AG08395 (cell line): ENCODE measurements around the gene MERTK.
"Not testable (repeated sequence)": the region's sequence is repeated elsewhere in the genome, so short reads cannot be mapped to it uniquely, and the experiment has no call there.

Experiments
- DNase-seq: peaks from one replicate; pipeline ENCODE4 v3.0.0; 2012; ENCODE audit warnings: mixed read lengths, low spot score

MERTK gene

DNA sequence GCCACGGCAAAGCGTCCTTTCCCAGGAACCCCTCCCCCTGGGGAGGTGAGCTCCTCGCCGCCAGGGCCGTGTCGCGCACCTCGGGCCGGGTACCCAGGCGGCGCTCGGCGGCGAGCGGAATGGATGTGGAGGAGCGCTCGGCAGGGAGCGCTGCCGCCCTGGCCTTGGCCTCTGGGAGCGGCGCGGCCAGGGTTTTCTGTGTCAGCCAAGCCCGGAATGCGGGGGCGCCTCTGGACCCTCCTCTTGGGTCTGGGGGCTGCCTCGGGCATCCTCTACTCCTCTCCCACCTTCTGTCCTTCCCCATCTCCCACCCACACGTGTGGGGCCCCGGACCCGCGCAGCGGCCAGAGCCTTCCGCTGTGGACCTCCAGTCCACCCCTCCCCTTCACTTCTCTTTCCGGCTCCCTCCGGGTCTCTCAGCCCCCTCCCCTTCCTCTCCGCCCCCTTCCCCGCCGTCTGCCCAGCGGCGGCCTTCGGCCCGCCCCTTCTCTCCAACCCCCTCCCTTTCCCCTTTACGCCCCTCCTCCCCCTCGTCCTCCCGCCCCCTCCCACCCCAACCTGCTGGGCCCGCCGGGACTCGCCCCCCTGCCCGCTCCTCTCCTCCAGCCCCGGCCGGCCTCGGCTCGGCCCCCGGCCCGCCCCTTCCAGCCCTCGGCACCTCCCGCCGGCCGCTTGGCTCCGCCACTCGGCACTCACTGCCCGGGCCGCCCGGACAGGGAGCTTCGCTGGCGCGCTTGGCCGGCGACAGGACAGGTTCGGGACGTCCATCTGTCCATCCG lies at the start of gene MERTK:
MERTK (plus strand) TSS at position 684 of the 779 bp plus-strand sequence. CDS start 129 bp downstream, outside the sequence.
- DNase-seq, result peak; percentile 65

DNA sequence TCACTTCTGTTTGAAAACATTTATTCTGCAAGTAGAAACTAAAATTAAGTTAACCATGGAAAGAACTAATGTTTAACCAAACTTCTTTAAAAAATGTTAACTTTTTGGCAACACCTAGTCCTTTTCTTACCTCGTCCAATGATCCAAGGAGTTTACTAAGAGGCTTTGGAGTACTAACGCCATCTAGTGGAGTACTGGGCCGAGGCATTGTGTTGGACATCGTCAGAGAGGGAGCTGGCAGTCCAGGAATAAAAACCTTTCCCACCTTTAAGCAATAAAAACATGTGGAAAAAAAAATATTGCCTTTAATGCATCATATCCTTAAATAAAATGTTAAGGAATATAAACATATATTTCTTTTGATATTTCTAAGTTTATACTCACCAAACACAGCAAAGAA lies 47.8 kb upstream of the MERTK start:
- DNase-seq, result not testable (repeated sequence)

DNA sequence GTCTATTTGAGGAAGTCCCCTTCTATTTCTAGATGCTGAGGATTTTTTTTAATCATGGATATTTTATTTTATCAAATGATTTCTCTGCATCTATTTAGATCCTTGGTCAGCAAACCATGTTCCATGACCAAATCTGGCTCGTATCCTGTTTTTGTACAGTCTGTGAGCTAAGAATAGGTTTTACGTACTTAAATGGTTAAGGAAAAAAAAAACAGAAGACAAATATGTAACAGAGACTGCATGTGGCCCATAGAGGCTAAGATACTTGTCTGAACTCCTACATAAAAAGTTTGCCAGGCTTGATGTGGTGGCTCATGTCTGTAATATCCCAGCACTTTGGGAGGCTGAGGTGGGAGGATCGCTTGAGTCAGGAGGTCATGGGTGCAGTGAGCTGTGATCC lies 45.9 kb upstream of the MERTK start:
- not testable (repeated sequence) for DNase-seq

GRCh38 chr2:111860005-111860404 lies 38.4 kb upstream of the MERTK start:
- DNase-seq, result not testable (repeated sequence)

DNA sequence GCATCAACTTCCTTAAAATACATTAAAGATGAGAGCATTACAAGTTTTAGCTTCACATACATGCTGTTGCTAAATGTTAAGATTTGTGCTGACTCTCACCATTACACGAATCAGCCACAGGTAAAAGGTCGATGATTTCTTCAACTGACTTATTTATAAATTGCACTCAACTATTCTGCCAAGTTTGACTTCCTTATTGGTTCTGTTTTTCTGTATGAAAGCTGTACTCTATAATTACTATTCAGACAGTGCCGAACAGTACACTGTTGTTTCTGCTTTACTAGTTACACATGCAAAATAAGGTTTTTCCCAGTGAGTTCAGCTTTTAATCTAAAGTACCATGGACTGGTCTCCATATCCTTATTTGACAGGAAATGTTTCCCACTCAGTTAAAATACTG lies 33.3 kb upstream of the MERTK start:
- not testable (repeated sequence) for DNase-seq

DNA sequence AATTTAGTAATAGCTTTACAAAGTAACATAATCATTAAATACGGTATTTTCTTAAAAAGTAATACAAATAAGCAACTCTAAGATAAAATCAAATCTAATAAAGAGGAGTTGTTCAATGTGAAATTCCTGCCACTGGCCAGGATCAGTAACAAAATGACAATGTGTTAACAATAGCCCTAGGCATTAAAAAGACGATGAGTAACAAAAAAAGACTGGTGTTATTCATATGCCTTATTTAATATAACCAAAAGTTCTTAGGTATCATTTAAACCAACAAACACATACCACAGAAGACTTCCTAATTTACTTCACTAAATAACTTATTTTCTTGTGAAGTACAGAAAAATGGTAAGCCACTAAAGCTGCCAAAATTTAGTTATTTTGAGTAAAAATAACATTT lies 25.6 kb upstream of the MERTK start:
- not testable (repeated sequence) for DNase-seq

DNA sequence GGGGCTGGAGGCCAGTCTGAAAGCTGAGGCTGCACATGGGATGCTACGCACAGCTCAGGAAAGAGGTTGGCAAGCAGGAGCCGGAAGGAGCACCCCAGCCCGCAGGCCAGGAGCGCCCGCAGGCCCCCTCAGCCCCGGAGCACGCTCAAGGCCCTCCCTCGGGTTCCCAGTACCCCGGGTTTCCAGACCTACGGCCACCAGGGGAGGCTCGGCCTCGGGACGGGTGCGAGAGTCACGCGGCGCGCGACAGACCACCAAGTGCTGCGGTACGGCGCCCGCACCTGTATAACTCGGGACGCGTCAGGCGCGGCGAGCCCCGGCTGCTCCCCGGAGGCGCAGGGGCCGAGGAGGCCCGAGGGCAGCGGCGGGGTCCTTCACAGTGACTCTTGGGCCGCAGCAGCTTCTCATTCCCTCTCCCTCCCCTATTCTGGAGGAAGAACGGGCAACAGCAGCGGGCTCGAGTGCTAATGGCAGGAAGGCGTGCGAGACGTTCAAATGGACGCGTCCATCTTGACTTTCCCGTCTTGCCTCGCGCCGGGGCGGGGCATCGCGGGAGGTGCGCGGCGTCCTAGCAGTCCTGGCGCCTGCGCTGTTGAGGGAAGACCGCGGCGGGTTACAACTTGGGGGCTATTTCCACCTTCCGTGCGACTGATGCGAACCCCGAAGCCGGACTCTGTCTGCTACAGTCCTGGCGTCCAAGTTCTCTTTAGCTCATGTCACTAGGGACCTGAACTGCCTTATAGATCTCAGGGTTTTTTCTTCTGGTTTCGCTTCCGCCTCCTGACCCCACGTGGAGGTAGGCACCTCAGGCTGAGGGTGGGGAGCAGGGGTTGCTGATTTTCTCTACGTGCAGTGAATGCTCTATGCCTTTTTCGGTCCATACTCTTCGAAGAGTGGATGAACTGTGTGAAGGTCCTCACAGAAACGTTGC lies 14.5 kb upstream of the MERTK start, which contains the start of gene ANAPC1:
ANAPC1 (minus strand) TSS at position 533 of the 931 bp plus-strand sequence. CDS start 3,368 bp downstream, outside the sequence.
- peak; percentile 93 for DNase-seq

DNA sequence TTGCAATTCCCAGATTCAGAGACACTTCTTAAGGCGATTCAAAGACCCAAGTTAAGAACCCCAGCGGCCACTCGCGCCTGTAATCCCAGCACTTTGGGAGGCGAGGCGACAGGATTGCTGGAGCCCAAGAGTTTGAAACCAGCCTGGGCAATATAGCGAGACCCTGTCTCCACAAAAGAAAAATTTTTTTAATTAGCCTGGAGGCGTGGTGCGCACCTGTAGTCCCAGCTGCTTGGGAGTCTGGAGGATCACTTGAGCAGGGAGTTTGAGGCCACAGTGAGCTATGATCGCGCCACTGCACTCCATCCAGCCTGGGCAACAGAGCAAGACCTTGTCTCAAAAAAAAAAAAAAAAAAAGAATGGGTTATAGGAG lies 13.8 kb upstream of the MERTK start:
- no peak for DNase-seq

- DNase-seq, result peak; percentile 1
These were observed 2.4 kb upstream of the MERTK start for GRCh38 chr2:111896024-111896423.

DNA sequence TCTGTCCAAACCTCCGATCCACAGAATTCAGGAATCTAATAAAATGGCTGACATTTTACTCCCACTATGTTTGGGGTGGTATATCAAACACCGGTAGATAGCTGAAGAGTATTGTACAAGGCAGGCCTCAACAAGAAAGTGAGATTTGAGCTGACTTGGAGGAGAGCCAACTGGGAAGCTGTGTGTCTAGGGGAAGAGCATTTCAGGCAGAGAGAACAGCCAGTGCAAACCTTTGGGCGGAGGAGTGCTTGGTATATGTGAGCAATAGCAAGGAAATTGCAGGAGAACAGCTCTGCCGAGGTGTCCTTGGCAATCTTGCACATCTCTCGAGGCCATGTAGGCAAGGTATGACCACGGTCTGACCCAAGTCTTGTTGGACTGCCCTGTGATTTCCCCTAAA lies 1.8 kb upstream of the MERTK start:
- DNase-seq, result peak; percentile 0

- no peak for DNase-seq
These were observed 830 bp upstream of the MERTK start for GRCh38 chr2:111897630-111897923.

DNA sequence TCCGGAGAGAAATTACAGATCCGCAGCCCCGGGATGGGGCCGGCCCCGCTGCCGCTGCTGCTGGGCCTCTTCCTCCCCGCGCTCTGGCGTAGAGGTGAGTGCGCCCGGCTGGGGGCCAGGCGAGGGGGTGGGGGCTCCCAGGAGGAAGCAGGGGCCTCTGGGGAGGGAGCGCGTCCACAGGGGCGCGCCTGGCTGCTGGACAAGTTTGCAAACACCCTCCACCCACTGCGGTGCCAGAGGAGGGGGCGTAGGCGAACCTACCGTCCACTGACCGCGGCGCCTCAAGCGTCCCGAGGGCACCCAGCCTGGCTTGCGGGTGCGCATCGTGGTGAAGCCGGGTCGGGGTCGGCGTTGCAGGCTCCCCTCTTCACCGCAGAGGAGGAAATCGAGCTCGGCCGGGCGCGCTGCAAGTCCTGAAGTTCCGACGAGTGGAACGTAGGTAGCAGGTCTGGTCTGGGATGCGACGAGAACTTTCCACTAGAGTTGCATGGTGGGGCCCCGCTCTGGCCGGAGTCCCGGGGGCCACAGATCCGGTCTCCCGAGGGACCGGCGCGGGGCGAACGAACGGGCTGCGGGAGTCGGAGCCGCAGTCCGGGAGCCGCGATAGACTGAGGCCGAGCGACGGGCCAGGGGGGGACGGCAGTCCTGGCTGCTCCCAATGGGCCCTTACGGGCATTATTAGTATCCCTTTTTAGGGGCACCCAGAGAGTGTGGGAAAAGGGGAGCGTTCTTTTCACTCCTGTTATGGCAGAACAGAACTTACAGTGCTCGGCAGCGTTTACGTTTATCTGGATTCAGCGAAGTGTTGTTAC lies 502 bp downstream of the MERTK start:
- no peak for DNase-seq

GRCh38 chr2:111900859-111901258 lies 2.5 kb downstream of the MERTK start:
- no peak for DNase-seq

GRCh38 chr2:111903516-111903915 lies 5.1 kb downstream of the MERTK start:
- no peak for DNase-seq

DNA sequence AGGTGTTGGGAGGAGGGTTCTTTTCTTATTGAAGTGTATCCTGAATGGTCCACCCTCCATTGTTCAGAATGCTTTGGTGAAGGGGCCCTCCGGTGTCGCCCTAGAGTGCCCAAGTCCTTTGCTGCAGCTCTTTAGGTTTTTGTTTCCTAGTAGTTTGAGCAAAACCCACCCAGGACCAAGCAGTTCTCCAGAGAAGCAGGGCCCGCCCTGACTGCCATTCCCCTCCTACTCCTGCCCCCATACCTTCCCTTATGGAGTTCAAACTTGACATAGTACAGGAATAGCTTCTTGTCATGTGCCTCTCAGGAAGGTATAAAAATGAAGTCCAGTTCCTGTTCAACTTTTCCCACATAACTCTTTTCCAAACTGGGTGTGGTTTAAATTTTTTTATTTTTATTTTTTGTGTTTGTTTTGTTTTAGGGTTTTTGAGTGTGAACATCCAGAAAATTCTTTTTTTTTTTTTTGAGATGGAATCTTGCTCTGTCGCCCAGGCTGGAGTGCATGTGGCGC lies 5.6 kb downstream of the MERTK start:
- DNase-seq, result no peak

DNA sequence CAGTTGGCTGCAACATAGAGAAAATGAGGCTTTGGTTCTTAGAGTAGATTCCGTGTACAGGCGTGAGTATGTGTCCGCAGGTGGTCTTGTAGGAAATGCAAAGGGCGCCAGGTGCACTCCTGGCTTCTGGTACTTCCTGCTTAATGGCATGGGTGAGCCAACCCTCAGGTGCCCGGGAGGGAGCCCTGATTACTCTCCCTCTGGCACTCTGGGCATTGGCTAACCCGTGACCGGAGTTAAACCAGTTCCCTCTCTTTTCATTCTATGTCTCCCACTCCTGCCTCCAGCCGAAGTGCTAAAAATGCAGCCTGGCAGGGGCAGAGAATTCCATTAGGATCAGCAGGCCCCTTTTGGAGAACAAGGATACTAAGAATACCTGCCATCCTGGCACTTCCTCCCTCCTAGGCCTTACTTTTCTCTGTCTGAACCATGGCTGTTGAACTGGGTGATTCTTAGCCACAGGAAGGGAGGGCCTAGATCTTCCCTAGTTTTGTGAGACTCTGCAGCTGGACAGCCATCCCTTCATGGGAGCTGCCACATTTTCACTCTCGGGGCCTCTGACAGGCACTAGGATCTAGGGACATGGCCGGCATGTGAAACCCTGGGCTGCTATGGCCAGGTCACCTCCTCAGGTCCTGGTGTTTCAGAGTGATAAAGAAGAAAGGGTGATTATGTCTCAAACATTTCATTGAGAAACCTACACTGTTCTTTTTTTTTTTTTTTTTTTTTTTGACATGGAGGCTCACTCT lies 6.5 kb downstream of the MERTK start:
- DNase-seq, result no peak

DNA sequence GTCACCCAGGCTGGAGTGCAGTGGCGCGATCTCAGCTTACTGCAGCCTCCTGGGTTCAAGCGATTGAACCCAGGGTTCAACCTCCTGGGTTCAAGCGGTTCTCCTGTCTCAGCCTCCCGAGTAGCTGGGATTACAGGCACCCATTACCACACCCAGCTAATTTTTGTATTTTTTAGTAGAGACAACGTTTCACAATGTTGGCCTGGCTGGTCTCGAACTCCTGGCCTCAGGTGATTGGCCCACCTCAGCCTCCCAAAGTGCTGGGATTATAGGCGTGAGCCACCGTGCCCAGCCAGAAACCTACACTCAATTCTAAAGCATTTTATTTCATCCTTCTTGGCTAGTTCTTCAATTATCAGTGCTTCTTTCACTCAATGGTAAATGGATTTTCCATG lies 7.1 kb downstream of the MERTK start:
- not testable (repeated sequence) for DNase-seq

DNA sequence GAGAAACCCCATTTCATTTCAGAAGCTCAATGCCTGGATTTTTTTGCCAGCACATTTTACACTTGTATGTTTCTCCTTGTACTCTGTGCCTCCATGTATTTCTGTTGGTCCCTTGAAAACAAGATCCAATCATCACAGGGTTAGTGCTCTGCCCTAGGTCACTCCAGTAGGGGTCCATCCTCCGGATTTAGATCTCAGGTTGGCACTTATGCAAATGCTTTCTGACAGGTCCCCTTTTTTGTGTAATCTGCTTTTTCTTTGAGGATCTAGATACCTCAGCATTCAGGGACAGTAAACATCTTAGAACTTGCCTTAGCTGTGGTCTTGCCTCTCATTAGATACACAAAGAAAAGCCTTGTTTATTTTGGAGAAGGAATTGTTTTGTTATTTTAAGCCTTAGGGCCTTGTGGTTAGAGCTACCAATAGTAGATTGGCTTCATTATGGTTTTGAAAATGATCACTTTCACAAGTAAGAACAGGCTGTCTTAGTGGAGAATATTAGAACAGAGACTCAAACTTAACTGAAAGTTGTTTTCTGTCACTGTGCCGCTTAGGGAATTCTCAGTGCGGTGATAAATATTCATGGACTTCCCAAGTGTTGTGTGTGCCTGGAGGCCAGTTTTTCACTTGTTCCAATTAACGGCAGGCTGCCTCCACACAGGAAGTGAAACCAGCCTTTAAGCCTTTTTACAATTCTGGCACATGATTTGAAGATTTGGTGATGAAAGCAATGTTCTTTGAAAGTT lies 7.8 kb downstream of the MERTK start:
- DNase-seq, result no peak

- no peak for DNase-seq
These were observed 10.2 kb downstream of the MERTK start for GRCh38 chr2:111908578-111908977.

DNA sequence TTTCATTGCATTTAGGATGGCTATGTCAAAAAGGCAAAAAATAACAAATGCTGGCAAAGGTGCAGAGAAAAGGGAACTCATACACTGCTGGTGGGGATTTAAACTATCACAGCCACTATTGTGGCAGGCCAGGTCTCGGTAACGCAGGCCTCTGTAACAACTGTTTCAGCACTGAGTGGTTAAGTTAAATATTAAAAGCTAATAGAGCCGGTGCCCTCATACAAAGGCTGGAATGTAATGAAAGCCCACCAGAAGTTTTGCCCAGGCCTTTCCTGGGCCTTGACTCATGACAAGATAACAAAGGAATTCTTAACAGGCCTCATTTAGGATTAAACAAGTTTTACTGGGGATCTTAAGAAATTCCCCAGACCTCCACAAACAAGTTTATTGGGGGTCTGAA lies 10.7 kb downstream of the MERTK start:
- no peak for DNase-seq

DNA sequence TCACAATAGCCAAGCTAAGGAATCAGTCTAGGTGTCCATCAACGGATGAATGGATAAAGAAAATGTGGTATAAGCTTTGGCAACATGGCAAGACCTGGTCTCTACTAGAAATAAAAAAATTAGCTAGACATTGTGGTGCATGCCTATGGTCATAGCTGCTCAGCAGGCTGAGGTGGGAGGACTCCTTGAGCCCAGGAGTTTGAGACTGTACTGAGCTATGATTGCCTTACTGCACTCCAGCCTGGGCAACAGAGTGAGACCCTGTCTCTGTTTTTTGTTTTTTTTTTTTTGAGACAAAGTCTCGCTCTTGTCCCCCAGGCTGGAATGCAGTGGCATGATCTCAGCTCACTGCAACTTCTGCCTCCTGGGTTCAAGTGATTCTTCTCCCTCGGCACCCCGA lies 11.6 kb downstream of the MERTK start:
- DNase-seq, result not testable (repeated sequence)
